Suprapubic skin (tissue), 4 donors: ENCODE results near the gene TMEM164. TPM values are rescaled to one million over a fixed set of nuclear protein-coding genes. Genes with fewer than 3 reads are reported as not detected.

ENCODE experiments used
- DNase-seq, 2 donors: peaks; one replicate each; pipeline ENCODE4 v3.0.0-alpha.2; 2019; ENCODE audit warnings: low spot score in 2 of 2
- H3K27ac ChIP-seq: fragments of 200-600 bp; sonication (generic); one replicate; pipeline ENCODE4 v1.5.1; 2019
- H3K27me3 ChIP-seq: fragments of 200-600 bp; sonication (generic); one replicate; pipeline ENCODE4 v1.5.1; 2019
- H3K36me3 ChIP-seq: fragments of 200-600 bp; sonication (generic); one replicate; pipeline ENCODE4 v1.5.1; 2019
- H3K4me1 ChIP-seq: fragments of 200-600 bp; sonication (generic); one replicate; pipeline ENCODE4 v1.5.1; 2019
- H3K4me3 ChIP-seq: fragments of 200-600 bp; sonication (generic); one replicate; pipeline ENCODE4 v1.5.1; 2019; ENCODE audit warnings: mild to moderate bottlenecking
- H3K9me3 ChIP-seq: fragments of 200-600 bp; sonication (generic); one replicate; pipeline ENCODE4 v1.5.1; 2019
- EP300 ChIP-seq: sonication (generic); formaldehyde crosslinking; IDR thresholded peaks from one replicate; pipeline ENCODE4 v1.6.1; 2017; ENCODE audit warnings: antibody characterized with exemption
- POLR2A ChIP-seq, 2 donors: fragments of 450-650 bp; IDR thresholded peaks; one replicate each; pipeline ENCODE4 v1.6.1; 2017; ENCODE audit warnings: antibody characterized with exemption in 2 of 2, mild to moderate bottlenecking in 2 of 2, moderate library complexity in 2 of 2
- POLR2AphosphoS5 ChIP-seq, 3 donors: sonication (generic); formaldehyde crosslinking; IDR thresholded peaks; one replicate each; pipeline ENCODE4 v1.6.1; 2017; ENCODE audit warnings: antibody characterized with exemption in 3 of 3
- WGBS: methylation state at CpG from one replicate; pipeline ENCODE4 v1.1.5; 2018; 5-methylcytosine and 5-hydroxymethylcytosine counted together
- total RNA-seq, 4 donors: library from RNA; depleted of rRNA; stranded (reverse); fragments of >200 nt; gene quantifications; one replicate each; pipeline ENCODE4 v1.1.0, GENCODE V29; 2016
- TF ChIP-seq, protein P1 (sequence below), 2 donors: fragments of 200-600 bp in 1 of 2; fragments of 450-650 bp in 1 of 2; sonication (generic) in 1 of 2; IDR thresholded peaks; one replicate each; pipeline ENCODE4 v1.5.1; 2016 to 2019; ENCODE audit warnings: antibody characterized with exemption in 2 of 2, mild to moderate bottlenecking in 1 of 2, moderate library complexity in 1 of 2

The TMEM164 gene
- total RNA-seq, 4 donors from 2014 or later = 35.5 to 71.2 (median 58.7) TPM

GRCh38 chrX:110097920-110098319 is 95.0 kb downstream of the TMEM164 start:
- Histone ChIP-seq H3K27me3 (no peaks in the 10 kb centered on the region), H3K27ac (no peak overlapping the region)

DNA sequence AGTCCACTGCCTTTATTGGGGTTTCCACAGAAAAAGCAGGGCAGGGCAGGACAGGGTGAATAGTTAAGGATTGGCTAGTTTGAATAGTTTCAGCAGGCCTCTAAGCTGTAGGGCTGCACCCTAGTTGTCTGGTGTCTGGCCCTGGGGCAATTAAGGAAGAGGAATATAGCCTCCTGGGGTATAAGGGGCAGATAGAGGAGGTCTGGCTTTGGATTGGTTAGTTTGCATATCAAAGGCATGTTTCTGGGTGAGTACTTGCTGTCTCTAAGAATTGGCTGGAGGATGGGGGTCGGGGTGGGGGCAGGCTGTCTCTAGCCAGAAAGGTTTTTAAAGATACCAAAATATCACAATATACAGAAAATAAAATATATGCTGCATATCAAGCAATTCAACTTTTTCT is 100.4 kb downstream of the TMEM164 start:
- H3K36me3 ChIP-seq = no peaks in the 10 kb centered on the region
- H3K9me3 ChIP-seq = no peaks in the 10 kb centered on the region
- no peak overlapping the region for H3K27ac ChIP-seq
- TF ChIP-seq, protein P1, sequence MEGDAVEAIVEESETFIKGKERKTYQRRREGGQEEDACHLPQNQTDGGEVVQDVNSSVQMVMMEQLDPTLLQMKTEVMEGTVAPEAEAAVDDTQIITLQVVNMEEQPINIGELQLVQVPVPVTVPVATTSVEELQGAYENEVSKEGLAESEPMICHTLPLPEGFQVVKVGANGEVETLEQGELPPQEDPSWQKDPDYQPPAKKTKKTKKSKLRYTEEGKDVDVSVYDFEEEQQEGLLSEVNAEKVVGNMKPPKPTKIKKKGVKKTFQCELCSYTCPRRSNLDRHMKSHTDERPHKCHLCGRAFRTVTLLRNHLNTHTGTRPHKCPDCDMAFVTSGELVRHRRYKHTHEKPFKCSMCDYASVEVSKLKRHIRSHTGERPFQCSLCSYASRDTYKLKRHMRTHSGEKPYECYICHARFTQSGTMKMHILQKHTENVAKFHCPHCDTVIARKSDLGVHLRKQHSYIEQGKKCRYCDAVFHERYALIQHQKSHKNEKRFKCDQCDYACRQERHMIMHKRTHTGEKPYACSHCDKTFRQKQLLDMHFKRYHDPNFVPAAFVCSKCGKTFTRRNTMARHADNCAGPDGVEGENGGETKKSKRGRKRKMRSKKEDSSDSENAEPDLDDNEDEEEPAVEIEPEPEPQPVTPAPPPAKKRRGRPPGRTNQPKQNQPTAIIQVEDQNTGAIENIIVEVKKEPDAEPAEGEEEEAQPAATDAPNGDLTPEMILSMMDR (IDR thresholded peaks at IDR 0.05) = no peak
- TF ChIP-seq POLR2AphosphoS5 (IDR thresholded peaks at IDR 0.05) (no peak), EP300 (no peak), POLR2A (IDR thresholded peaks at IDR 0.05) (no peak)
- no peaks in the 10 kb centered on the region for H3K4me1 ChIP-seq
- 60% methylated on average over 1 of the region's 1 CpG for WGBS
- DNase-seq = no peak
- no peak overlapping the region for H3K4me3 ChIP-seq
- H3K27me3 ChIP-seq = no peaks in the 10 kb centered on the region

More at GRCh38 chrX:110097920-110098319, 95.0 kb downstream of the TMEM164 start:
- TF ChIP-seq EP300 (no peak), POLR2AphosphoS5 (IDR thresholded peaks at IDR 0.05) (no peak), POLR2A (IDR thresholded peaks at IDR 0.05) (no peak)
- TF ChIP-seq, protein P1 (IDR thresholded peaks at IDR 0.05) = no peak
- Histone ChIP-seq H3K36me3 (no peaks in the 10 kb centered on the region), H3K9me3 (no peaks in the 10 kb centered on the region), H3K4me3 (no peak overlapping the region), H3K4me1 (no peaks in the 10 kb centered on the region)
- DNase-seq = no peak

- WGBS = 74% methylated on average over 3 of the region's 3 CpGs
- TF ChIP-seq POLR2AphosphoS5 (IDR thresholded peaks at IDR 0.05) (no peak), POLR2A (IDR thresholded peaks at IDR 0.05) (no peak), EP300 (no peak)
- TF ChIP-seq, protein P1 (IDR thresholded peaks at IDR 0.05) = no peak
- Histone ChIP-seq H3K4me3 (no peak overlapping the region), H3K4me1 (no peaks in the 10 kb centered on the region), H3K27me3 (no peaks in the 10 kb centered on the region), H3K27ac (no peak overlapping the region), H3K36me3 (no peaks in the 10 kb centered on the region), H3K9me3 (no peaks in the 10 kb centered on the region)
- DNase-seq = no peak
Measured at GRCh38 chrX:110104078-110104477, 101.2 kb downstream of the TMEM164 start.

GRCh38 chrX:110108381-110108821 is 105.5 kb downstream of the TMEM164 start:
- TF ChIP-seq, protein P1 (IDR thresholded peaks at IDR 0.05) = no peak
- no peak for DNase-seq
- WGBS = 66% methylated on average over 3 of the region's 3 CpGs
- Histone ChIP-seq H3K4me1 (no peaks in the 10 kb centered on the region), H3K36me3 (no peaks in the 10 kb centered on the region), H3K4me3 (no peak overlapping the region), H3K27me3 (no peaks in the 10 kb centered on the region), H3K9me3 (no peaks in the 10 kb centered on the region), H3K27ac (no peak overlapping the region)

DNA sequence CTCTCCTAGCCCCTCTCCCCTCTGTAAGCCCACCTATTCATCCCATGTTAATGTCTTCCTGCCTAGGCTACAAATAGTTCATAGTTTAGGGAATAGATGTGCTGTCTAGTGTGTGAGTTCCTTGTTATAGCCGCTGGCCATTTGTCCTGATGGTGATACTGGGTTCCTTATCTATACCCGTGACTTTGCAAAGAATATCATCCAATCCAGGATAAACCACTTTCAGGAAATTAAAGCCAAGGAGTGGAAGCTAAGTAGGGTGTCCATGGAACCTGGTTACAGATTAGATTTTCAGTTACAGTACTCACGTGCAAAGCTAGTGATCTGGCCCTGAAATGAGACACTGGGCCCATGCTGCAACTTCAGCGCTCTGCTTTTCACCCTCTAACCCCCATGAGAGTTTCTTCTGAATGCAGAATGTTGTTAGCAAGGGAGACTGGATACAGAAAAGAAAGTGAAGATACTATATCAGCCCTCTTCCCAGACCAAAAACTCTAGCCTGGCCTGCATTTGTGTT is 111.4 kb downstream of the TMEM164 start:
- no peak for DNase-seq
- Histone ChIP-seq H3K9me3 (no peaks in the 10 kb centered on the region), H3K36me3 (no peaks in the 10 kb centered on the region), H3K4me1 (no peaks in the 10 kb centered on the region), H3K27me3 (no peaks in the 10 kb centered on the region), H3K27ac (no peak overlapping the region), H3K4me3 (no peak overlapping the region)
- WGBS = 82% methylated on average over 4 of the region's 4 CpGs
- TF ChIP-seq EP300 (no peak), POLR2A (IDR thresholded peaks at IDR 0.05) (no peak)
